HEK293T (cell line): ENCODE measurements around the gene TMX4.

Experiments used
- CTCF ChIA-PET: fragments of 350-600 bp; formaldehyde crosslinking; extraction: SDS; loops from one replicate; lab custom pipeline; 2021; ENCODE audit warnings: antibody characterized with exemption, inconsistent platforms; lab: Yijun Ruan, JAX
- POLR2A ChIA-PET: fragments of 350-600 bp; formaldehyde crosslinking; extraction: SDS; loops from one replicate; lab custom pipeline; 2020; ENCODE audit warnings: antibody characterized with exemption, inconsistent platforms; lab: Yijun Ruan, JAX
- DNase-seq: peaks from one replicate; pipeline ENCODE4 v3.0.0; 2012; ENCODE audit warnings: mixed read lengths; ENCODE audit errors: extremely low spot score
- ARNT ChIP-seq: fragments of 450-650 bp; IDR thresholded peaks from 2 replicates; pipeline ENCODE4 v1.6.1; 2017; ENCODE audit warnings: mild to moderate bottlenecking
- BHLHE40 ChIP-seq: fragments of 450-650 bp; IDR thresholded peaks from 2 replicates; pipeline ENCODE4 v1.6.1; 2016; ENCODE audit warnings: mild to moderate bottlenecking, moderate library complexity, borderline replicate concordance
- CTBP1 ChIP-seq: fragments of 450-650 bp; IDR thresholded peaks from 2 replicates; pipeline ENCODE4 v1.6.1; 2016; ENCODE audit warnings: borderline replicate concordance
- ELF4 ChIP-seq: fragments of 450-650 bp; IDR thresholded peaks from 2 replicates; pipeline ENCODE4 v1.6.1; 2017; ENCODE audit warnings: antibody characterized with exemption
- FOXA1 ChIP-seq: fragments of 450-650 bp; IDR thresholded peaks from 2 replicates; pipeline ENCODE4 v1.6.1; 2016; ENCODE audit warnings: mild to moderate bottlenecking
- FOXK2 ChIP-seq: fragments of 450-650 bp; IDR thresholded peaks from 2 replicates; pipeline ENCODE4 v1.6.1; 2016; ENCODE audit warnings: mild to moderate bottlenecking
- FOXM1 ChIP-seq: fragments of 450-650 bp; IDR thresholded peaks from 2 replicates; pipeline ENCODE4 v1.6.1; 2017; ENCODE audit warnings: mild to moderate bottlenecking, borderline replicate concordance
- HDGF ChIP-seq: fragments of 450-650 bp; IDR thresholded peaks from 2 replicates; pipeline ENCODE4 v1.6.1; 2017; ENCODE audit warnings: antibody characterized with exemption, borderline replicate concordance
- L3MBTL2 ChIP-seq: fragments of 450-650 bp; conservative IDR thresholded peaks from 2 replicates; pipeline ENCODE4 v1.6.1; 2016; ENCODE audit warnings: mild to moderate bottlenecking
- LEF1 ChIP-seq: fragments of 450-650 bp; IDR thresholded peaks from 2 replicates; pipeline ENCODE4 v1.6.1; 2017; ENCODE audit warnings: mild to moderate bottlenecking, borderline replicate concordance
- NFRKB ChIP-seq: fragments of 450-650 bp; IDR thresholded peaks from 2 replicates; pipeline ENCODE4 v1.6.1; 2016; ENCODE audit warnings: mild to moderate bottlenecking, moderate library complexity
- PKNOX1 ChIP-seq: fragments of 450-650 bp; IDR thresholded peaks from 2 replicates; pipeline ENCODE4 v1.6.1; 2016
- SP1 ChIP-seq: fragments of 450-650 bp; IDR thresholded peaks from 2 replicates; pipeline ENCODE4 v1.6.1; 2017
- SUZ12 ChIP-seq: fragments of 450-650 bp; IDR thresholded peaks from 2 replicates; pipeline ENCODE4 v1.6.1; 2016; ENCODE audit warnings: mild to moderate bottlenecking
- TARDBP ChIP-seq: fragments of 450-650 bp; IDR thresholded peaks from 2 replicates; pipeline ENCODE4 v1.6.1; 2016
- ZNF384 ChIP-seq: fragments of 450-650 bp; IDR thresholded peaks from 2 replicates; pipeline ENCODE4 v1.6.1; 2016

Gene TMX4

GRCh38 chr20:8061861-8062518 is 42.4 kb upstream of the TMX4 start:
- CTCF ChIA-PET: no interaction called here

GRCh38 chr20:8060977-8061376 is 41.4 kb upstream of the TMX4 start:
- CTCF ChIA-PET: no interaction called here
- DNase-seq: no peak
- TF ChIP-seq SP1 (no peak), BHLHE40 (no peak), HDGF (no peak), L3MBTL2 (no peak), CTBP1 (no peak), ARNT (no peak), FOXM1 (no peak), ELF4 (no peak), PKNOX1 (no peak), ZNF384 (no peak), FOXA1 (no peak), LEF1 (no peak), NFRKB (no peak)
- POLR2A ChIA-PET: no interaction called here

More at GRCh38 chr20:8061861-8062518, 42.4 kb upstream of the TMX4 start:
- DNase-seq: no peak
- POLR2A ChIA-PET: interaction anchor here (1.1 kb wide), 1 partner anchor 11 kb away, joined by 3 read pairs; no protein-coding TSS in a partner anchor
- TF ChIP-seq FOXM1 (no peak), PKNOX1 (no peak), L3MBTL2 (no peak), SUZ12 (no peak), ELF4 (no peak), ARNT (no peak)

- POLR2A ChIA-PET: no interaction called here
- no peak for DNase-seq
- CTCF ChIA-PET: no interaction called here
- no peak for TF ChIP-seq L3MBTL2
- TF ChIP-seq FOXK2: no peak
- TF ChIP-seq FOXA1: no peak
- TF ChIP-seq TARDBP: no peak
- TF ChIP-seq ZNF384: no peak
- no peak for TF ChIP-seq NFRKB
- no peak for TF ChIP-seq LEF1
- no peak for TF ChIP-seq ARNT
- TF ChIP-seq BHLHE40: no peak
- no peak for TF ChIP-seq FOXM1
- no peak for TF ChIP-seq ELF4
- no peak for TF ChIP-seq SP1
- no peak for TF ChIP-seq SUZ12
- TF ChIP-seq PKNOX1: no peak
- no peak for TF ChIP-seq CTBP1
- no peak for TF ChIP-seq HDGF
These were observed 38.3 kb upstream of the TMX4 start for GRCh38 chr20:8057871-8058270.

- ChIA-PET CTCF (no interaction called here), POLR2A (no interaction called here)
- no peak for DNase-seq
- no peak for TF ChIP-seq BHLHE40
- TF ChIP-seq SUZ12: no peak
- no peak for TF ChIP-seq L3MBTL2
- no peak for TF ChIP-seq NFRKB
- TF ChIP-seq ZNF384: no peak
- no peak for TF ChIP-seq FOXK2
- no peak for TF ChIP-seq FOXA1
- TF ChIP-seq ELF4: no peak
- no peak for TF ChIP-seq ARNT
- TF ChIP-seq TARDBP: no peak
- TF ChIP-seq PKNOX1: no peak
These were observed 35.5 kb upstream of the TMX4 start for GRCh38 chr20:8055096-8055495.

GRCh38 chr20:8050157-8050837 is 30.7 kb upstream of the TMX4 start:
- CTCF ChIA-PET: interaction anchor here (0.6 kb wide), 1 partner anchor 460 kb away, joined by 6 read pairs; no protein-coding TSS in a partner anchor
- TF ChIP-seq FOXM1 (no peak), TARDBP (no peak), ELF4 (no peak), FOXK2 (no peak), SUZ12 (no peak), BHLHE40 (no peak), CTBP1 (no peak), ZNF384 (no peak), NFRKB (no peak), PKNOX1 (no peak), LEF1 (no peak), FOXA1 (no peak)
- DNase-seq: no peak
- POLR2A ChIA-PET: interaction anchor here (0.7 kb wide), 1 partner anchor 75 kb away, joined by 3 read pairs; no protein-coding TSS in a partner anchor
